Measurements from ENCODE around the gene MAPKBP1.

The MAPKBP1 gene

GRCh38 chr15:41788262-41788661, 14.0 kb downstream of the MAPKBP1 start:
- Histone ChIP-seq H3K4me3 (ENCODE audit: low read length) (no peak overlapping the region), H3K9me3 (ENCODE audit: control insufficient read depth, low read length) (no peaks in the 10 kb centered on the region), H3K27me3 (replicated peaks; ENCODE audit: control insufficient read depth, insufficient read depth, low read length) (no peaks in the 10 kb centered on the region), H3K9ac (ENCODE audit: low read length) (no peak overlapping the region), H3K36me3 (ENCODE audit: control insufficient read depth, insufficient read depth, low read length, severe bottlenecking) (no peaks in the 10 kb centered on the region), H3K4me1 (ENCODE audit: control insufficient read depth, insufficient read depth, low read length) (peaks cover 22% of the 10 kb centered on the region)
- no peak for DNase-seq (ENCODE audit: low read depth)

GRCh38 chr15:41789236-41789635, 15.0 kb downstream of the MAPKBP1 start:
- no peak overlapping the region for H3K9ac ChIP-seq (ENCODE audit: low read length)
- no peaks in the 10 kb centered on the region for H3K9me3 ChIP-seq (ENCODE audit: control insufficient read depth, low read length)
- H3K27me3 ChIP-seq (replicated peaks; ENCODE audit: control insufficient read depth, insufficient read depth, low read length) = no peaks in the 10 kb centered on the region
- no peaks in the 10 kb centered on the region for H3K36me3 ChIP-seq (ENCODE audit: control insufficient read depth, insufficient read depth, low read length, severe bottlenecking)
- no peak for DNase-seq (ENCODE audit: low read depth)
- H3K4me3 ChIP-seq (ENCODE audit: low read length) = no peak overlapping the region
- peaks cover 22% of the 10 kb centered on the region for H3K4me1 ChIP-seq (ENCODE audit: control insufficient read depth, insufficient read depth, low read length)

- DNase-seq (ENCODE audit: low read depth) = no peak
- Histone ChIP-seq H3K4me1 (ENCODE audit: control insufficient read depth, insufficient read depth, low read length) (peaks cover 22% of the 10 kb centered on the region), H3K9ac (ENCODE audit: low read length) (no peak overlapping the region), H3K4me3 (ENCODE audit: low read length) (no peak overlapping the region), H3K36me3 (ENCODE audit: control insufficient read depth, insufficient read depth, low read length, severe bottlenecking) (no peaks in the 10 kb centered on the region), H3K9me3 (ENCODE audit: control insufficient read depth, low read length) (no peaks in the 10 kb centered on the region), H3K27me3 (replicated peaks; ENCODE audit: control insufficient read depth, insufficient read depth, low read length) (no peaks in the 10 kb centered on the region)
These were observed 15.4 kb downstream of the MAPKBP1 start for GRCh38 chr15:41789662-41790061.

DNA sequence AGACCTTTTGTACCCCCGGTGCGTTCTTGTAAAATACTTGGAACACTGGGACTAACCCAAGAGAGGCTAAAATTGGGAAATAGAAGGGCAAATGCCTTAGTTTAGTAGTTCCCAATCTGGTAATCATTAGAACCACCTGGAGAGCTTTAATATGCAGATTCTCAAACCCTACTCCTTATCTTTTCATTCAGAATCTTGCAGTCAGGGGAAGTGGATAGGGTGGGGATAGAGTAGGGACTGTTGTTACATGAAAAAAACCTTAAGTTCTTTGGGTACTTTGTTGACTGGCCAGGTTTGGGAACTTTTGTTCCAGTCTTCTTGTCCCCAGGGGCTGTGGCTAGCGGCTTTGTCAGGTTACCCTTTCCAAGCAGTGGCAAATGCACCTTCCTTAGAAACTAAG, 15.9 kb downstream of the MAPKBP1 start:
- H3K36me3 ChIP-seq (ENCODE audit: control insufficient read depth, insufficient read depth, low read length, severe bottlenecking) = no peaks in the 10 kb centered on the region
- H3K4me3 ChIP-seq (ENCODE audit: low read length) = no peak overlapping the region
- no peaks in the 10 kb centered on the region for H3K27me3 ChIP-seq (replicated peaks; ENCODE audit: control insufficient read depth, insufficient read depth, low read length)
- H3K9ac ChIP-seq (ENCODE audit: low read length) = no peak overlapping the region
- DNase-seq (ENCODE audit: low read depth) = no peak
- no peaks in the 10 kb centered on the region for H3K9me3 ChIP-seq (ENCODE audit: control insufficient read depth, low read length)
- peaks cover 22% of the 10 kb centered on the region for H3K4me1 ChIP-seq (ENCODE audit: control insufficient read depth, insufficient read depth, low read length)

GRCh38 chr15:41790756-41791546, 16.7 kb downstream of the MAPKBP1 start:
- no peaks in the 10 kb centered on the region for H3K36me3 ChIP-seq (ENCODE audit: control insufficient read depth, insufficient read depth, low read length, severe bottlenecking)
- no peak overlapping the region for H3K9ac ChIP-seq (ENCODE audit: low read length)
- peak overlapping the region; percentile 44 for H3K4me3 ChIP-seq (ENCODE audit: low read length)
- no peaks in the 10 kb centered on the region for H3K27me3 ChIP-seq (replicated peaks; ENCODE audit: control insufficient read depth, insufficient read depth, low read length)
- peaks cover 24% of the 10 kb centered on the region for H3K4me1 ChIP-seq (ENCODE audit: control insufficient read depth, insufficient read depth, low read length)
- H3K9me3 ChIP-seq (ENCODE audit: control insufficient read depth, low read length) = no peaks in the 10 kb centered on the region
- peak; percentile 59 for DNase-seq (ENCODE audit: low read depth)

GRCh38 chr15:41791547-41791937, 17.3 kb downstream of the MAPKBP1 start:
- Histone ChIP-seq H3K36me3 (ENCODE audit: control insufficient read depth, insufficient read depth, low read length, severe bottlenecking) (no peaks in the 10 kb centered on the region), H3K4me3 (ENCODE audit: low read length) (no peak overlapping the region), H3K9me3 (ENCODE audit: control insufficient read depth, low read length) (no peaks in the 10 kb centered on the region), H3K9ac (ENCODE audit: low read length) (no peak overlapping the region), H3K27me3 (replicated peaks; ENCODE audit: control insufficient read depth, insufficient read depth, low read length) (no peaks in the 10 kb centered on the region), H3K4me1 (ENCODE audit: control insufficient read depth, insufficient read depth, low read length) (peaks cover 28% of the 10 kb centered on the region)
- DNase-seq (ENCODE audit: low read depth) = no peak

- Histone ChIP-seq H3K36me3 (ENCODE audit: control insufficient read depth, insufficient read depth, low read length, severe bottlenecking) (no peaks in the 10 kb centered on the region), H3K4me3 (ENCODE audit: low read length) (no peak overlapping the region), H3K9me3 (ENCODE audit: control insufficient read depth, low read length) (no peaks in the 10 kb centered on the region), H3K27me3 (replicated peaks; ENCODE audit: control insufficient read depth, insufficient read depth, low read length) (no peaks in the 10 kb centered on the region), H3K4me1 (ENCODE audit: control insufficient read depth, insufficient read depth, low read length) (peaks cover 32% of the 10 kb centered on the region), H3K9ac (ENCODE audit: low read length) (no peak overlapping the region)
- DNase-seq (ENCODE audit: low read depth) = no peak
These were observed 17.8 kb downstream of the MAPKBP1 start for GRCh38 chr15:41792000-41792637.

DNA sequence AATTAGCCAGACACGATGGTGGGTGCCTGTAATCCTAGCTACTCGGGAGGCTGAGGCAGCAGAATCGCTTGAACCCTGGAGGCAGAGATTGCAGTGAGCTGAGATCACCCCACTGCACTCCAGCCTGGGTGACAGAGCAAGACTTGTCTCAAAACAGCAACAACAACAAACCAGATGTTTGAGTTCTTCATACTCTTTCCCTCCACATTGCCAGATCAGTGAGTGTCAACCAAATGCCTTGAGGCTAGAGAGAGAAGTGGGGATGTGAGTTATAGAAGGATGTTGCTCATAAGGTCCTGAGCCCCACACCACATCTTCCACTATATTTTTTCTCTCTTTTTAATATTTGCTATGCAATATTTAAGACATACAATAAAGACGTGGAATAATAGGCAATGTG, 19.8 kb downstream of the MAPKBP1 start:
- peaks cover 41% of the 10 kb centered on the region for H3K4me1 ChIP-seq (ENCODE audit: control insufficient read depth, insufficient read depth, low read length)
- H3K36me3 ChIP-seq (ENCODE audit: control insufficient read depth, insufficient read depth, low read length, severe bottlenecking) = no peaks in the 10 kb centered on the region
- H3K9ac ChIP-seq (ENCODE audit: low read length) = no peak overlapping the region
- no peak overlapping the region for H3K4me3 ChIP-seq (ENCODE audit: low read length)
- H3K9me3 ChIP-seq (ENCODE audit: control insufficient read depth, low read length) = no peaks in the 10 kb centered on the region
- DNase-seq (ENCODE audit: low read depth) = peak; percentile 77
- no peaks in the 10 kb centered on the region for H3K27me3 ChIP-seq (replicated peaks; ENCODE audit: control insufficient read depth, insufficient read depth, low read length)

DNA sequence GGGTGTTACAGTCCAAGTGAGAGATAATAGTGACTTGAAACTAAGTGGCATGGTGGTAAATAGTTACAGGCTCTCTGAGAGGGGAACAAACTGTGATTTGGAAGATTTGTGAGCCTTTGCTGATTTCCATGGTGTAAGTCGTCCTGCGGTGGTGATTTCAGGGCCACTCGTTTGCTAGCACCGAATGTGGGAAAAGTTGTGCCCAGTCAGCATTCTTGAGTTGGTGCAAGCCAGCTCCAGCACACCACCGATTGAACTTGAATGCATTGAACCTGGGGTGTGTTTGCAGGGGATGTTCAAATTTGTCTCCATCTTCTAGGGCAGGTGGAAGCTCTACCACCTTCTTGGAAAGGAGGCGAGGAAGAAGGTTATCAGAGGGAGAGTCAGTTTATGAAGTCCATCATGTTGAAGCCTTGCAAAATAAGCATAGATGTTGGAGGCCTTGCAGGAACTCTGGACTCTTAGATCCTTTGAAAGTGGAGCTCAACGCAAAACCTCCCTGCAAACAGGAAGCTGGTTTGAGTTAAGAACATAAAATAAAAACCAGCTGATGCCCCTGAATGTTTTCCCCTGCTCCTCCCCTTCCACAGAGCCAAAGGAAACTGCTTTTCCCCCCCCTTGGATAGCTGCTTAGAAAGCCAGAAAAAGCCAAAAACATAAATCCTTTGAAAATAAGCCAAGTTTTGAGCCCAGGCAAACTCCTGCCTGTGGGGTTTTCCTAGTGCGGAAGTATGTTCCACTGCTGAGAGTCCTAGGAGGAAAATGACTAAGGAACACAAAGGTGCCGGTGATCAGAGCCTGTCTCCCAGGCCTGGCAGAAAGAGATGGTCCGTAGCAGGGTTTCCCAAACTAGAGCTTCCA, 21.9 kb downstream of the MAPKBP1 start:
- no peaks in the 10 kb centered on the region for H3K27me3 ChIP-seq (replicated peaks; ENCODE audit: control insufficient read depth, insufficient read depth, low read length)
- H3K9ac ChIP-seq (ENCODE audit: low read length) = peak overlapping the region; percentile 19
- H3K9me3 ChIP-seq (ENCODE audit: control insufficient read depth, low read length) = no peaks in the 10 kb centered on the region
- peaks cover 27% of the 10 kb centered on the region for H3K4me1 ChIP-seq (ENCODE audit: control insufficient read depth, insufficient read depth, low read length)
- DNase-seq (ENCODE audit: low read depth) = peak; percentile 91
- H3K36me3 ChIP-seq (ENCODE audit: control insufficient read depth, insufficient read depth, low read length, severe bottlenecking) = peaks cover 6% of the 10 kb centered on the region
- no peak overlapping the region for H3K4me3 ChIP-seq (ENCODE audit: low read length)

DNA sequence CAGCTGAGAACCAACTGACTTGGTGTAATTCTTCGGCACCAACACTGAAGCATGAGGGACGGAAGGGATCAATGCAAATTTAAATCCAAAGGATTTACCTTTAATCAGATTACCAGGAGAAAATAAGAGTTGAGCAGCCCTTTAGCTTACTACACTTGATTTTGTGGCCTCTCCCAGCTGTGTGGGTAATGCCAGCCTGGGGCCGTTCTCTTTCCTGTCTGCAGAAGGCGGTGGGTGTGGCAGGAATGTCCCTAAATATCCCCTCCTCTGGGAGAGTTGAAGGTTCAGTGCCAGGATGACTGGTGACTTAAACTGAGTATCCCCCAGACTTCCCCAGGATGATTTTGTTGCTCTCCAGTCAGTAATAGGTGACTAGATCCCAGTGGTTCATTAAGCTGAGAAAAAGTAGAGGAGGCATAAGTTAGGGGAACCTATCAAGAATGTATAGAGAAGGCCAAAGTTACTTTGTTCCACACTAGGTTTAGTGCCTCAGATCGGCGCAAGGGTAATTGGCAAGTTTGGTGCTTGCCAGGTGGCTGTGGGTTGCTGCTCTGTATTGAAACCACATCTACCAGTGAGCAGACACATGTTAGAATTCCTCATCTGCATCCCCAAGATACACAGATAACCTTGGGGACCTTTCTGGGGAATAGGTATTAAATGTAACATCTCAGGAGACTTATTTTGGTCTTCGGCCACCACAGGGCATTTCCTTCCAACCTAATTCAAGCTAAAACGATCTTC, 23.1 kb downstream of the MAPKBP1 start:
- H3K4me3 ChIP-seq (ENCODE audit: low read length) = no peak overlapping the region
- peak overlapping the region; percentile 19 for H3K9ac ChIP-seq (ENCODE audit: low read length)
- no peaks in the 10 kb centered on the region for H3K27me3 ChIP-seq (replicated peaks; ENCODE audit: control insufficient read depth, insufficient read depth, low read length)
- peaks cover 23% of the 10 kb centered on the region for H3K4me1 ChIP-seq (ENCODE audit: control insufficient read depth, insufficient read depth, low read length)
- H3K36me3 ChIP-seq (ENCODE audit: control insufficient read depth, insufficient read depth, low read length, severe bottlenecking) = peaks cover 11% of the 10 kb centered on the region
- DNase-seq (ENCODE audit: low read depth) = peak; percentile 44
- no peaks in the 10 kb centered on the region for H3K9me3 ChIP-seq (ENCODE audit: control insufficient read depth, low read length)

All from adipocyte (in vitro differentiated cells).